ENCODE data around the gene THAP8.
"Not testable (repeated sequence)": the region's sequence is repeated elsewhere in the genome, so short reads cannot be mapped to it uniquely, and the experiment has no call there.

Gene THAP8

DNA sequence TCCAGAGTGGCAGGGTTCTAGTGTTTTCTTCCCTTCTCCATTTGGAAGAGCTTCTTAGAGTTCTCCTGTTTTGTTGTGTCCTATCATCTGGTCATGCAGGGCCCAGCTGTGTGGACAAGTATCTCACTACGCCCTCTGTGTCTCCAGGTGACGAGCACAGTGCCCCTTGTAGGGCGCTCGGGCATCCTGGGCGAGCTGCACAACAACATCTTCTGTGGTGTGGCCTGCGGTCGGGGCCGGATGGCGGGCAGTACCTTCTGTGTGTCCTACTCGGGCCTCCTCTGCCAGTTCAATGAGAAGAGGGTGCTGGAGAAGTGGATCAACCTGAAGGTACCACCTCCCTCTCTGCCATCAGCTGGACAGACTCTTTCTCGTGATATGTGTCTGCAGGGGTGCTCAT, 13.6 kb upstream of the THAP8 start:
- no peak for DNase-seq

- DNase-seq, result no peak
Observed at GRCh38 chr19:36064826-36065225, 10.7 kb upstream of the THAP8 start.

DNA sequence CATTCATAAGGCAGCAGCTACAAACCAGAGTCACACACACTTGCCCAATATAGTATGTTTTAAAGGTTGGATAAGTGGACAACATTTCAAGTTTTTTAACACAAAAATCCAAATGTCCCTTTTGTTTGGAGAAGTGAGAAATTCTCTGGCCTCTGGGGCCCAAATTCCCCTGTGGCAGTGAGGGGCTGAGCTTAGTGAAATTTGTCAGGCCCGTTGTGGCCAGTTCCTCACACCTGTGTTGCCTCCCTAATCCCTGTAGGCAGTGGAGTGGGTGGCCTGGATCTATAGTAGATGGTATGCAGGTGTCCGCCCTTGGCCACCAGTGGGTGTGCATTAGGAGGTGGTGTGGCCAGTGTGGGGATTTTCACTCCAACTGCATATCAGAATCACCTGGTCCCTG, 7.3 kb upstream of the THAP8 start:
- no peak for DNase-seq

GRCh38 chr19:36060430-36060829, 6.3 kb upstream of the THAP8 start:
- peak; percentile 64 for DNase-seq

GRCh38 chr19:36059180-36059910, 5.3 kb upstream of the THAP8 start:
- DNase-seq, result no peak

DNA sequence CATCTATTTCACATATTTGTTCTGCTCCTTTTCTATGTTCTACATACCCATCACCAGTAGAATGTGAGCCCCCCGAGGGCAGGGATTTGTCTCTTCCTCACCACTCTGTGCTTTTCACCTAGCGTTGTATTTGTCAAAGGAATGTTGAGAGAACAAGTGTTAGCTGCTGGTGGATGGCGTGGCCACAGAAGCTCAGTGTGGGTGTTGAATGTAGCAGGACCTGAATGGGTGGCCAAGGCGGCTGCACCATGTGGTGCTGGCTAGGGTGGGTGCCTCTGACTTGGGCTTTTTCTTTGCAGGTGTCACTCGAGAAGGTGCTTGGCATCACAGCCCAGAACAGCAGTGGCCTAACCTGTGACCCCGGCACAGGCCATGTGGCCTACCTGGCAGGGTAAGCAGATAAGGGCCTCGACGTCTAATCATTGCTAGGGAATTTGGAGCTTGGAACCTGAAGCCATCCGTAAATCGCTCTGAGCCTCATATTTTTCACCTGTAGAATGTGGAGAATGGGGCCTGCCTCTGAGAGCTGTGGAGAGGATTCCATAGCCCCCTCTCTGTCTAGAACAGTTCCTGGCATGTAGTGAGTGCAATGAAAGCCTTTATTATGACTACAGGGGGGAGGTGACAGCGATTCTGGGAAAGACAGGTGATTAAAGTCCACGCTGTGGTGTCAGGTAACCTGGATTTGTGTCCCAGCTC, 4.5 kb upstream of the THAP8 start:
- no peak for DNase-seq

DNA sequence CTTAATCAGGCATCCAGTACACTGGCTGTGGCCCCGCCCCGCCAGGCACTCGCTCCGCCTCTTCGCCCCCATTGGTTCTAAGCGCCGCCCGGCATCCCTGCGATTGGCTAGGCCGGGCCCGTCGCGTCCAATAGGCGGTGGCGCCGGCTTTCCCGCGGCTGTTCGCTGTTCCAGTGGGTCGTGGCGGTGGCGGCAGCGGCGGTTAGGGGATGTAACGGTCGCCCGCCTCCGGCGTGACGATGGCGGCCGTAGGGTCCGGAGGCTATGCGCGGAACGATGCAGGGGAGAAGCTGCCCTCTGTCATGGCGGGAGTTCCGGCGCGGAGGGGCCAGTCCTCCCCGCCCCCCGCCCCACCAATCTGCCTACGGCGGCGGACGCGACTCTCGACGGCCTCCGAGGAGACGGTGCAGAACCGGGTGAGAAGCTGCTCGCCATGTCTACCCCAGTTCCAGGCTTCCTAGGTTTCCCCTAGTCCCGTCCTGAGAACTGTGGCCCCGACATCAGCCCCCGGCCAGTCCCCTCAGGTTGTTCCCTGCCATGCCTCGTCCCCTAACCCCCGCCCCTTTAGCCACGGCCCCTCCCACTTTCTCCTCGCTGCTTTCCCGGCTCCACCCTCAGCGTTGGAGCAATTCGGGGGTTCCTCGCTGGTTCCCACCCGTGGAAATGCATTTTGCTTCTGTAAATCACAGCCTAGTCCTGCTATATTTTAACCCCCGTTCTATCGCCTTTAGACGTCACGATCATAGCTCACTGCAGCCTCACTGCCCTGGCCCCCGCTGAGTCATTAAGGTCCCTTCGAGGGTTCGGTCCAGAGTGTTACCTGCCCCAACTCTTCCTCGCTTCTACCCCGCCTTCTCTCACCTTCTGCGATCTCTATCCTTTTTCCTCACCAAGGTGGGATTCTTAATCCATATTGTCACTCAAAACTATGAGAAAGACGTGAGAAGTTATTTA, 925 bp upstream of the THAP8 start, which contains the start of gene WDR62:
WDR62 (plus strand) TSS at position 165 of the 954 bp plus-strand sequence; CDS start at position 240, 75 bp downstream.
- DNase-seq, result peak; percentile 95 to 96

DNA sequence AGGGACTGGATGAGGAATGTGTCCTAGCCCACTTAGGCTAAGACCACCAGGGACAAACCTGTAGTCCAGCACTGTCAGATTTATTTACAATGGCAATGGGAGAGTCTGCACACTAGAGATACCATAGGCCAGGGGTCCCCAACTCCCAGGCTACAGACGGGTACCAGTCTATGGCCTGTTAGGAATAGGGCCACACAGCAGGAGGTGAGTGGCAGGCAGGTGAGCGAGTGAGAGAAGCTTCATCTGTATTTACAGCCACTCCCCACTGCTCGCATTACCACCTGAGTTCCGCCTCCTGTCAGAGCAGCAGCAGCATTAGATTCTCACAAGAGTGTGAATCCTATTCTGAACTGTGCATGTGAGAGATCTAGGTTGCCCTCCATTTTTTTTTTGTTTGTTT, 2.4 kb downstream of the THAP8 start:
- no peak for DNase-seq

- DNase-seq, result no peak
Observed at GRCh38 chr19:36051236-36051635, 2.8 kb downstream of the THAP8 start.

DNA sequence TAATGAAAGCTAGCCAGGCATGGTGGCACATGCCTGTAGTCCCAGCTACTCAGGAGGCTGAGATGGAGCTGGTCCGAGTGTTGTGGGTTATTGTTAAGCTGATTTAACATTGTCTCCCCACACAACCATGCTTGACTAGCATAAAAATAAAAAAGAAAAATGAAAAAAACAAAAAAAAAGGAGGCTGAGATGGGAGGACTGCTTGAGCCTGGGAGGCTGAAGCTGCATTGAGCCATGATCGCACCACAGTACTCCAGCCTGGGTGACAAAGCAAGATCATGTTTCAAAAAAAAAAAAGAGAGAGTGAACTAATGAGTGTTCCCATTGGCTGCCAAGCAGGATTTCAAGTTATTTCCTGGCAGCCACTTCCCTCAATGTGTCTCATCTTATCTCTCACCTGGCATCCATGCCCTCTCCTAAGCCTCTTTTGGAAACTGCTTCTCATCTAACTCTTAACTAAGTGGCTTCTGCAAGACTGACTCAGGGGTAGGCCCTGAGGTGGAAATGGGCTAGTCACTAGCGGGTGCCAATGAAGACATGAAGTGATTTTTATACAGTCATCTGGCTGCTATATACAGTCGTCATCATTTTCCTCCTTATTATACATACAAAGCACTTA, 4.9 kb downstream of the THAP8 start:
- no peak for DNase-seq

DNA sequence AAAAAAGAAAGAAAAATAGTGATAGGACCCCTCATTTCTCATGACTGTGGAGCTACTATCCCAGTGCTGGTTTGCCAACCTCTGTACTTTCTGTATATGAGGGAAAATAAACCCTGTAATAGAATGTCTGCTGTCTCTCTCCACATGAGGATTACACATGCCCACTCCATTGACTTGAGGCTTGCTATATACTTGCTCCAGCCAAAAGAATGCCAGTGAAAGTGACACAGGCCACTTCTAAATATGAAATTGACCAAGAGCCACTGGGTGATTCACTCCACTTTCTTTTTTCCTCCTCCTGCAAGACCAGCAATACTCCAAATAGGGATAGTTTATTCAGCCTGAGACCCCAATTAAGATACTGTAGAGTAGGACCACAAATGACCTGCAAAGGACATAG, 6.2 kb downstream of the THAP8 start:
- no peak for DNase-seq

DNA sequence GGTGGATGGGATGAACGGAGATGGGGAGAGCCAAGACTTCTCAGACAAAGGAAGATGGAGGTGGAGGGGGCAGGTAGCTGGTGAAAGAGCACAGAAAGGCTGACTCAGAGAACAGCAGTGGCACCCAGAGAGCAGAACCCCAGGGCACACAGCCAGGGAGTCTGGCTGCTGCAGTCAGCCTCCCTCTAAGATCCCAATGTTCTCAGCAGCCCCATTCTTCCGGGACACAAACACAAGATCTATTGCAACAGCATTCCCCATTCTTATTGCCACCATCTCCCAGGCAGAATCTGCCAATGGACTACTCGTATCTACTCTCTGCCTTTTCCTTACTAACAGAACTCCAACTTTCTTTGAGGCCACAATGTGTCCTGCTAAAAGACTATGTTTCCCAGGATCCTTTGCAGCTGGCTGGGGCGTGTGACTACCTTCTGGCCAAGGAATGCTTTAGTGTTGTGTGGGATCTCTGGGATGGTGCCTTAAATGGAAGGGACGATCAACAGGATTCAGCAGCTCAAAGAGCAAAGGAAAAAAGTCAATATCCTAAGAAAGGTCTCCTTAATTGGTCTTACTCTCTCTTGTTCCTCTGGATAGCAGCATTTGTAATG, 7.5 kb downstream of the THAP8 start:
- no peak for DNase-seq

DNA sequence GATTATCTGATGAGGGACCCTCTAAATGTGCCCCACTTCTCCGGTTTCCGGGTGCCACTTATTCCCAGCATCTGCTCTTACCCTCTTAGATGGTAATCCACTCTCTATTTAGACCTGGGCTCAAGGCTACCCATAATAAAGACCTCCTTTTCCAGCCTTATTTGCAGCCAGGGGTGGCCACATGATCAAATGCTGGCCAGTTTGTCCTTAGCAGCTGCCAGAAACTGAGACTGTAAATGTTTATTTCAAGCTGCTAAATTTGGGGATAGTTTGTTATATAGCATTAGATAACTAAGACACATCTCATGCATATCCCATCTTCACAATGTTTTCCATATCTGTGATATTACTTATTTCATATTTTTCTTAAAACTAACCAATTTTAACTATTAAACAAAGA, 10.1 kb downstream of the THAP8 start:
- DNase-seq, result peak in 1 of 2 donors; percentile 40

DNA sequence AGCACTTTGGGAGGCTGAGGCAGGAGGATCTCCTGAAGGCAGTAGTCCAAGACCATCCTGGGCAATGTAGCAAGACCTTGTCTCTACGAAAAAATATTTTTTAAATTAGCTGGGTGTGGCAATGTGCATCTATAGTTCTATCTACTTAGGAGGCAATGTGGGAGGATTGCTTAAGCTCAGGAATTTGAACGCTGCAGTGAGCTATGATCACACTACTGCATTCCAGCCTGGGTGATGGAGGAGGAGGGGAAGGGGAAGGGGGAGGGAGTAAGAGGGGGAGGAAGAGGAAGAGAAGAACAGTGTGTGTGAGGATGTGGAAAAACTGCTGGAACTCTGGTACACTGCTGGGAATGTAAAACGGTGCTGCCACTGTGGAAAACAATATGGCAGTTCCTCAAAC, 12.3 kb downstream of the THAP8 start:
- DNase-seq, result no peak

DNA sequence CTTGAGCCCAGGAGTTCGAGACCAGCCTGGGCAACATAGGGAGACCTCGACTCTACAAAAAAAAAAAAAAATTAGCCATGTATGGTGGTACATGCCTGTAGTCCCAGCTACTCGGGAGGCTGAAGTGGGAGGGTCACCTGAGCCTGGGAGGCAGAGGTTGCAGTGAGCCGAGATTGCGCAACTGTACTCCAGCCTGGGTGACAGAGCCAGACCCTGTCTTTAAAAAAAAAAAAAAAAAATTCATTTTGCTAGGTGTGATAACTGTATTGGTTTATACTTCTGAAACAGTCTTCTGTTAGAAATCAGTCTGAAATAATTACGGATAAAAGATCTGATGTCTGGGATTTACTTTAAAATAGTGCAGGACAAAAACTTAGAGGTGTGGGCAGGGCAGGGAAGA, 13.0 kb downstream of the THAP8 start:
- not testable (repeated sequence) for DNase-seq

- DNase-seq, result no peak
Observed at GRCh38 chr19:36040495-36040894, 13.6 kb downstream of the THAP8 start.

- DNase-seq, result peak; percentile 76 to 79
Observed at GRCh38 chr19:36032251-36033104, 21.6 kb downstream of the THAP8 start, which contains the start of gene CLIP3. Gene CLIP3 (minus strand): TSS chr19:36032873. CDS start chr19:36032357, 516 bp downstream.

DNA sequence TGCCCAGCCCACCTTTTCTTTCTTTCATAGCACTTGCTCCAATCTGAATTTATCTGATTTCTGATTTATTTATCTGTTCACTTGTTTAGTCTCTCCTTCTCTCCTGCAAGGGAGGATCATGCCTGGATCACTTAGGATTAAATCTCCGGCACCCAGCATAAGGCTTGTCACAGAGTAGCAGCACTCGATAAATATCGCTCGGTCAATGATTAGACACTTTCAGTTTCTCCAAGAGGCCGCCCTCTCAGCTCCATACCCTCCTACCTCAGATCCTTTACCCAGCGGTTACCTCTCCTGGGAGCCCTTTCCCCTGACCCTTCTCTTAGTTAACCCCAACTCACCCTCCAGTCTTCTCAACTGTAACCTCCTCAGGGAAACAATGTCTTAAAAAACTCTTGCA, 22.8 kb downstream of the THAP8 start:
- DNase-seq, result no peak

DNA sequence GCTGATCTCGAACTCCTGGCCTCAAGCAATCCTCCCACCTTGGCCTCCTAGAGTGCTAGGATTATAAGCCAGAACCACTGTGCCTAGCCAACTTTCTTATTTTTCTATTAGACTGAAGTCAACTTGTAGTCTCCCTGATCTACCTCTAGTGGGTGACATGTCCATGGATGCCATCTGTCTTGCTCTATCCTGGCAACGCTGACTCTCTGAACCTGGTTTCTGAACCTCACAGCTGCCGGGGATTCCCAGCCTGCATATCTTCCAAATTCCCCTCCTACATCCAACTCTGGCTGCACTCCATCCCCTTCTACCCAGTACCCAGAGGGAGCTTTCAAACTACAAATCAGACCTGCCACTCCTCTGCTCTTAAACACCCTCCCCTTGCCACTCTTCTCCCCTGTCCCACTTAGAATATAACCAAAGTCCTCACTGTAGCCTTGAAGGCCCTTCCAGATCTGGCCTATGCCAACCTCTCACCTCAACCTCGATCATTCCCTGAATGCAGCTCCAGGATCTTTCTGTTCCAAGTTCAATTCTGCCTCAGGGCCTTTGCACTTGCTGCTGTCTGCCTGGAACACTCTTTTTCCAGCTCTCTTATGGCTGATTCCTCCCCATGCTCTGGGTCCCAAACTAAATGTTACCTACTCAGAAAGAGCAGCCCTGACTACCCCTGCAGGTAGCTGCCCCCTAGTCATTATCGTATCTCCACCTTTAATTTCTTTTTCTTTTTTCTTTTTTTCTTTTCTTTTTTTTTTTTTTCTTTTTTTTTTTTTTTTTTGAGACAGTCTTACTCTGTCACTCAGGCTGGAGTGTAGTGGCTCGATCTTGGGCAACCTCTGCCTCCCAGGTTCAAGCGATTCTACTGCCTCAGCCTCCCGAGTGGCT, 23.6 kb downstream of the THAP8 start:
- no peak for DNase-seq
